HepG2 (cell line): ENCODE results near the gene PLA2G2E. TPM values are rescaled to one million over a fixed set of nuclear protein-coding genes. Genes with fewer than 3 reads are reported as not detected.

Experiments used
- CBFB ChIP-seq: sonication (generic); formaldehyde crosslinking; IDR thresholded peaks from 2 replicates; pipeline ENCODE4 v1.4.0; 2020; ENCODE audit warnings: missing genetic modification reagents
- CREM ChIP-seq, 2 experiments: sonication (generic) in 1 of 2; formaldehyde crosslinking in 1 of 2; IDR thresholded peaks; 2 replicates each; pipeline versions ENCODE4 v1.4.0 to v1.6.1; 2016 to 2020; ENCODE audit warnings: antibody characterized with exemption in 1 of 2, mild to moderate bottlenecking in 1 of 2, missing genetic modification reagents in 1 of 2
- DNMT1 ChIP-seq: sonication (generic); formaldehyde crosslinking; IDR thresholded peaks from 2 replicates; pipeline ENCODE4 v1.5.1; 2020; ENCODE audit warnings: mild to moderate bottlenecking, missing genetic modification reagents
- DR1 ChIP-seq: sonication (generic); formaldehyde crosslinking; IDR thresholded peaks from 2 replicates; pipeline ENCODE4 v1.8.0; 2021; ENCODE audit warnings: mild to moderate bottlenecking, missing genetic modification reagents, inconsistent platforms
- FOXA3 ChIP-seq: IDR thresholded peaks from 2 replicates; pipeline ENCODE4 v1.6.1; 2016; ENCODE audit warnings: missing genetic modification reagents, missing compliant biosample characterization
- HOXA3 ChIP-seq: sonication (generic); formaldehyde crosslinking; IDR thresholded peaks from 2 replicates; pipeline ENCODE4 v1.5.0; 2020; ENCODE audit warnings: missing genetic modification reagents
- KAT8 ChIP-seq: IDR thresholded peaks from 2 replicates; pipeline ENCODE4 v1.6.1; 2016; ENCODE audit warnings: missing genetic modification reagents, missing compliant biosample characterization
- MEF2D ChIP-seq: sonication (generic); formaldehyde crosslinking; IDR thresholded peaks from 2 replicates; pipeline ENCODE4 v1.5.1; 2020; ENCODE audit warnings: mild to moderate bottlenecking, missing genetic modification reagents
- SRF ChIP-seq: IDR thresholded peaks from 2 replicates; pipeline ENCODE4 v1.6.1; 2011; ENCODE audit warnings: mild to moderate bottlenecking, low read depth, low read length, moderate library complexity
- ZNF326 ChIP-seq: sonication (generic); formaldehyde crosslinking; IDR thresholded peaks from 2 replicates; pipeline ENCODE4 v1.4.0; 2020; ENCODE audit warnings: missing genetic modification reagents, borderline replicate concordance
- ZNF350 ChIP-seq: sonication (generic); formaldehyde crosslinking; IDR thresholded peaks from 2 replicates; pipeline ENCODE4 v1.4.0; 2020; ENCODE audit warnings: mild to moderate bottlenecking, low read depth, missing genetic modification reagents, borderline replicate concordance
- ZNF572 ChIP-seq: sonication (generic); formaldehyde crosslinking; IDR thresholded peaks from 2 replicates; pipeline ENCODE4 v1.5.1; 2020; ENCODE audit warnings: mild to moderate bottlenecking, missing genetic modification reagents
- ZNF598 ChIP-seq: sonication (generic); formaldehyde crosslinking; IDR thresholded peaks from 2 replicates; pipeline ENCODE4 v1.5.1; 2020; ENCODE audit warnings: mild to moderate bottlenecking, missing genetic modification reagents, borderline replicate concordance
- ZSCAN25 ChIP-seq: sonication (generic); formaldehyde crosslinking; IDR thresholded peaks from 2 replicates; pipeline ENCODE4 v1.8.0; 2022; ENCODE audit warnings: mild to moderate bottlenecking, missing genetic modification reagents
- polyA plus RNA-seq, 8 experiments: library from polyadenylated mRNA; depleted of rRNA in 3 of 8; stranded (reverse) in 7 of 8; unstranded in 1 of 8; fragments of >200 nt; fragmentation: Illumina TruSeq in 4 of 8; extraction: Trizol in 4 of 8; gene quantifications; 2 replicates each; pipeline versions ENCODE4 v1.2.1 to v1.2.3, GENCODE V29; 2011 to 2016; ENCODE audit warnings: low read depth in 4 of 8, missing spikeins in 1 of 8, mixed read lengths in 1 of 8; ENCODE audit not compliant: insufficient read depth in 1 of 8
- total RNA-seq, 5 experiments: library from RNA; depleted of rRNA; stranded (reverse); fragments of >200 nt; fragmentation: Illumina TruSeq; extraction: Trizol; gene quantifications; 2 replicates each; pipeline ENCODE4 v1.2.3, GENCODE V29; 2016; ENCODE audit warnings: low read depth in 1 of 5
- TF ChIP-seq, protein P1 (sequence below): sonication (generic); formaldehyde crosslinking; IDR thresholded peaks from 2 replicates; pipeline ENCODE4 v1.5.1; 2020; ENCODE audit warnings: mild to moderate bottlenecking, missing genetic modification reagents, moderate library complexity
- TF ChIP-seq, protein P2 (sequence below): sonication (generic); formaldehyde crosslinking; IDR thresholded peaks from 2 replicates; pipeline ENCODE4 v1.4.0; 2020; ENCODE audit warnings: missing genetic modification reagents
- TF ChIP-seq, protein P3 (sequence below): sonication (generic); formaldehyde crosslinking; IDR thresholded peaks from 2 replicates; pipeline ENCODE4 v1.4.0; 2020; ENCODE audit warnings: mild to moderate bottlenecking, missing genetic modification reagents

The PLA2G2E gene
- total and polyA plus RNA-seq, 2 of the 13 experiments (the other 11 are each of a cell fraction or from before 2014, with no cell fraction given), result not detected

DNA sequence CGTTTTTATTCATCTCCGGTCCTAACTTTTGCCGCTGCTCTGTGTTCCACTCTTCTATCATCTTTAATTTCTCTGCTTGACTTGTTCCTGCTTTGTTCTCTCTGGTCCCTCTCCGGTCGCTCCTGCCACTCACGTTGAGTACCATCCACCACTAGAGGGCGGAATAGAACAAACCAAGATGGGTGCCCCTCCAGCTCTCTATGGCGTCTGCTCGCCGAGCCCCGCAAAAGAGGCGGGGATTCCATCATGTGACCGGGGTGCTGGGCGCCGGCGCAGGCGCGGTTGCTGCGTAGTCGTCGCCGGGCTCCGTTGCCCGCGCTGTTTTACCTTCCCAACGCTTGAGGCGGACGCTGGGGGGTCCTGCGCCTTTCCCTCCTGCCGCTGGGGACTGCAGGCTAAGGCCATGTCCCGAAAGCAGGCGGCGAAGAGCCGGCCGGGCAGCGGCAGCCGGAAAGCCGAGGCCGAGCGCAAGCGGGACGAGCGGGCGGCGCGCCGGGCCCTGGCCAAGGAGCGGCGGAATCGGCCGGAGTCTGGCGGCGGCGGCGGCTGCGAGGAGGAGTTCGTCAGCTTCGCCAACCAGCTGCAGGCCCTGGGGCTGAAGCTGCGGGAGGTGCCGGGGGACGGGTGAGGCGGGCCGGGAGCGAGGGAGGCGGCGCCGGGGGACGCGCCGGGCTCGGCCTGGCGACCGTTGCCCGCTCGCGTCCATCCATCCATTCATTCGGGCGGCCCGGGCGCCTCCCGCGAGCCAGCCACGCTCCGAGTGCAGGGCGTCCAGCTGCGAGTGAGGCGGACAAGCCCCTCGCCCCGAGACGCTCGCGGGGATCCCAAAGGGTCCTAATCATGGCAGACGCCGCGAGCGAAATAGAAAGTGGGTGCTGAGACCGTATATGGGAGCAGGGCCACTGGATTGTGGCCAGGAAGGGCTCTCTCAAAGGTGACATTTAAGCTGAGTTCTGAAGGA is 41.0 kb downstream of the PLA2G2E start, which contains the start of gene OTUD3 (continued):
- TF ChIP-seq DNMT1 (CRISPR knock-in tag), result 0 out of 2 replicates have a peak, but pooled peaks have one; percentile 26
- 0 out of 2 replicates have a peak, but pooled peaks have one; percentile 71 for TF ChIP-seq ZSCAN25 (CRISPR knock-in tag)
- no peak for TF ChIP-seq MEF2D (CRISPR knock-in tag)
- TF ChIP-seq SRF, result no peak
- TF ChIP-seq CREM (IDR thresholded peaks at IDR 0.05), result no peak
- no peak for TF ChIP-seq CREM (CRISPR knock-in tag; IDR thresholded peaks at IDR 0.05)
- no peak for TF ChIP-seq ZNF598 (CRISPR knock-in tag)
- TF ChIP-seq DR1 (CRISPR knock-in tag), result 0 out of 2 replicates have a peak, but pooled peaks have one; percentile 31
- TF ChIP-seq ZNF350 (CRISPR knock-in tag), result peak; percentile 49; the same call in 1 of the 2 replicates
- peak; percentile 31; the same call in 1 of the 2 replicates for TF ChIP-seq FOXA3
- 0 out of 2 replicates have a peak, but pooled peaks have one; percentile 28 for TF ChIP-seq CBFB (CRISPR knock-in tag)
- TF ChIP-seq ZNF326 (CRISPR knock-in tag), result no peak
- TF ChIP-seq, protein P1, sequence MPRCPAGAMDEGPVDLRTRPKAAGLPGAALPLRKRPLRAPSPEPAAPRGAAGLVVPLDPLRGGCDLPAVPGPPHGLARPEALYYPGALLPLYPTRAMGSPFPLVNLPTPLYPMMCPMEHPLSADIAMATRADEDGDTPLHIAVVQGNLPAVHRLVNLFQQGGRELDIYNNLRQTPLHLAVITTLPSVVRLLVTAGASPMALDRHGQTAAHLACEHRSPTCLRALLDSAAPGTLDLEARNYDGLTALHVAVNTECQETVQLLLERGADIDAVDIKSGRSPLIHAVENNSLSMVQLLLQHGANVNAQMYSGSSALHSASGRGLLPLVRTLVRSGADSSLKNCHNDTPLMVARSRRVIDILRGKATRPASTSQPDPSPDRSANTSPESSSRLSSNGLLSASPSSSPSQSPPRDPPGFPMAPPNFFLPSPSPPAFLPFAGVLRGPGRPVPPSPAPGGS, result peak; percentile 89
- no peak for TF ChIP-seq ZNF572 (CRISPR knock-in tag)
- peak; percentile 94 for TF ChIP-seq HOXA3
- peak; percentile 89 for TF ChIP-seq KAT8
- TF ChIP-seq, protein P2, sequence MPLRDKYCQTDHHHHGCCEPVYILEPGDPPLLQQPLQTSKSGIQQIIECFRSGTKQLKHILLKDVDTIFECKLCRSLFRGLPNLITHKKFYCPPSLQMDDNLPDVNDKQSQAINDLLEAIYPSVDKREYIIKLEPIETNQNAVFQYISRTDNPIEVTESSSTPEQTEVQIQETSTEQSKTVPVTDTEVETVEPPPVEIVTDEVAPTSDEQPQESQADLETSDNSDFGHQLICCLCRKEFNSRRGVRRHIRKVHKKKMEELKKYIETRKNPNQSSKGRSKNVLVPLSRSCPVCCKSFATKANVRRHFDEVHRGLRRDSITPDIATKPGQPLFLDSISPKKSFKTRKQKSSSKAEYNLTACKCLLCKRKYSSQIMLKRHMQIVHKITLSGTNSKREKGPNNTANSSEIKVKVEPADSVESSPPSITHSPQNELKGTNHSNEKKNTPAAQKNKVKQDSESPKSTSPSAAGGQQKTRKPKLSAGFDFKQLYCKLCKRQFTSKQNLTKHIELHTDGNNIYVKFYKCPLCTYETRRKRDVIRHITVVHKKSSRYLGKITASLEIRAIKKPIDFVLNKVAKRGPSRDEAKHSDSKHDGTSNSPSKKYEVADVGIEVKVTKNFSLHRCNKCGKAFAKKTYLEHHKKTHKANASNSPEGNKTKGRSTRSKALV, result peak; percentile 90
- TF ChIP-seq, protein P3, sequence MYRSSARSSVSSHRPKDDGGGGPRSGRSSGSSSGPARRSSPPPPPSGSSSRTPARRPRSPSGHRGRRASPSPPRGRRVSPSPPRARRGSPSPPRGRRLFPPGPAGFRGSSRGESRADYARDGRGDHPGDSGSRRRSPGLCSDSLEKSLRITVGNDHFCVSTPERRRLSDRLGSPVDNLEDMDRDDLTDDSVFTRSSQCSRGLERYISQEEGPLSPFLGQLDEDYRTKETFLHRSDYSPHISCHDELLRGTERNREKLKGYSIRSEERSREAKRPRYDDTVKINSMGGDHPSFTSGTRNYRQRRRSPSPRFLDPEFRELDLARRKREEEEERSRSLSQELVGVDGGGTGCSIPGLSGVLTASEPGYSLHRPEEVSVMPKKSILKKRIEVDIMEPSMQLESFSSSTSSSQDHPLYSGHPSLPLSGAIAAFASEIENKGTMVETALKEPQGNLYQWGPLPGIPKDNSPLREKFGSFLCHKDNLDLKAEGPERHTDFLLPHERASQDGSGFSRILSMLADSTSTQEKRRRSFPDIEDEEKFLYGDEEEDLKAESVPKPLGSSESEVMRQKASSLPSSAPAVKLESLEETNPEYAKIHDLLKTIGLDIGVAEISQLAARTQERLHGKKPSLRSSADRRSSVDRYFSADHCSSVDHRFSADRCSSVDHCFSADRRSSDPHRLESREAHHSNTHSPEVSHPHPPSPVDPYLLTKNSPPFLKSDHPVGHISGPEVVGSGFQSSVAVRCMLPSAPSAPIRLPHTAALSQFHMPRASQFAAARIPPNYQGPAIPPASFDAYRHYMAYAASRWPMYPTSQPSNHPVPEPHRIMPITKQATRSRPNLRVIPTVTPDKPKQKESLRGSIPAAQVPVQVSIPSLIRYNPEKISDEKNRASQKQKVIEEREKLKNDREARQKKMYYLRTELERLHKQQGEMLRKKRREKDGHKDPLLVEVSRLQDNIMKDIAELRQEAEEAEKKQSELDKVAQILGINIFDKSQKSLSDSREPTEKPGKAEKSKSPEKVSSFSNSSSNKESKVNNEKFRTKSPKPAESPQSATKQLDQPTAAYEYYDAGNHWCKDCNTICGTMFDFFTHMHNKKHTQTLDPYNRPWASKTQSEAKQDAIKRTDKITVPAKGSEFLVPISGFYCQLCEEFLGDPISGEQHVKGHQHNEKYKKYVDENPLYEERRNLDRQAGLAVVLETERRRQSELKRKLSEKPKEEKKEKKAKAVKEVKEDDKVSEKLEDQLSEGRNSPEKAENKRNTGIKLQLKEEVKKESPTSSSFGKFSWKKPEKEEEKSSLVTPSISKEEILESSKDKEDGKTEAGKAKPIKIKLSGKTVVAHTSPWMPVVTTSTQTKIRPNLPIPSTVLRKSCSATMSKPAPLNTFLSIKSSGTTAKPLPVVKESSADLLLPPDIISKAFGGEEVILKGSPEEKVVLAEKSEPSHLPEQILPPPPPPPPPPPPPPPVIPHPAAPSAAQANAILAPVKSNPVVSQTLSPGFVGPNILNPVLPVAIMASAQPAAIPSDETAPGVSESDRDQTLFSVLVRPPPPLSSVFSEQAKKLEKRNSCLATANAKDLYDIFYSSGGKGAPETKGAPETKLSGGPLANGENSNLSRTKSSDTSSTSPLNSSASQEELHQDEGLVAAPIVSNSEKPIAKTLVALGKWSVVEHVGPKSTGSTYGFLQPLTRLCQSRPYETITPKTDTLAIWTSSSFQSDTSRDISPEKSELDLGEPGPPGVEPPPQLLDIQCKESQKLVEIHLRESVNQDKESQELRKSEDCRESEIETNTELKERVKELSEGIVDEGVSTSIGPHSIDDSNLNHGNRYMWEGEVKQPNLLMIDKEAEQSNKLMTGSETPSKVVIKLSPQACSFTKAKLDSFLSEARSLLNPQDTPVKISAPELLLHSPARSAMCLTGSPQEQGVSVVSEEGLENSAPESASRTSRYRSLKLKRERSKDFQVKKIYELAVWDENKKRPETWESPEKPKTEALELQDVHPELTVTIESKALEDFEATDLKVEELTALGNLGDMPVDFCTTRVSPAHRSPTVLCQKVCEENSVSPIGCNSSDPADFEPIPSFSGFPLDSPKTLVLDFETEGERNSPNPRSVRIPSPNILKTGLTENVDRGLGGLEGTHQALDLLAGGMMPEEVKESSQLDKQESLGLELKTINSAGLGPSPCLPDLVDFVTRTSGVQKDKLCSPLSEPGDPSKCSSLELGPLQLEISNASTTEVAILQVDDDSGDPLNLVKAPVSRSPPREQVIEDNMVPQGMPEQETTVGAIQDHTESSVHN (CRISPR knock-in tag), result no peak
